K562 (cell line): ENCODE results near the gene AHCYL2. TPM values are rescaled to one million over a fixed set of nuclear protein-coding genes. Genes with fewer than 3 reads are reported as not detected.

Experiments used
- ARNT ChIP-seq, 2 experiments: fragments of 450-650 bp; IDR thresholded peaks; 2 replicates each; pipeline ENCODE4 v1.6.1; 2016; ENCODE audit warnings: mild to moderate bottlenecking in 1 of 2
- HDAC1 ChIP-seq, 2 experiments: fragments of 450-650 bp; IDR thresholded peaks; 2 replicates each; pipeline ENCODE4 v1.6.1; 2016 to 2017; ENCODE audit warnings: inconsistent platforms in 1 of 2, mild to moderate bottlenecking in 1 of 2, moderate library complexity in 1 of 2
- HNRNPL ChIP-seq: fragments of 200-400 bp; formaldehyde crosslinking; IDR thresholded peaks from 2 replicates; pipeline ENCODE4 v1.6.1; 2017; ENCODE audit warnings: low read depth, mild to moderate bottlenecking, low read length
- MEF2A ChIP-seq: IDR thresholded peaks from 2 replicates; pipeline ENCODE4 v1.6.1; 2011; ENCODE audit warnings: low read depth, mild to moderate bottlenecking, low read length, moderate library complexity; ENCODE audit not compliant: control insufficient read depth
- PYGO2 ChIP-seq: fragments of 450-650 bp; IDR thresholded peaks from 2 replicates; pipeline ENCODE4 v1.6.1; 2016; ENCODE audit warnings: mild to moderate bottlenecking, missing genetic modification characterization, moderate library complexity, missing compliant biosample characterization
- RBBP5 ChIP-seq: fragments of 200-600 bp; sonication (generic); IDR thresholded peaks from 2 replicates; pipeline ENCODE4 v1.6.1; 2012; ENCODE audit warnings: borderline replicate concordance, mild to moderate bottlenecking, low read length, control low read depth, inconsistent platforms; ENCODE audit not compliant: insufficient read depth, poor library complexity, severe bottlenecking
- SMARCC2 ChIP-seq: fragments of 450-650 bp; IDR thresholded peaks from 2 replicates; pipeline ENCODE4 v1.6.1; 2017; ENCODE audit warnings: antibody characterized with exemption, moderate library complexity, mild to moderate bottlenecking, low read depth
- ZNF143 ChIP-seq: sonication (generic); formaldehyde crosslinking; IDR thresholded peaks from 2 replicates; pipeline ENCODE4 v1.9.0; 2022; ENCODE audit warnings: mild to moderate bottlenecking, missing genetic modification reagents
- polyA plus RNA-seq, 8 experiments: library from polyadenylated mRNA; depleted of rRNA in 4 of 8; stranded (reverse) in 5 of 8; unstranded in 3 of 8; fragments of >200 nt; fragmentation: Nextera tagmentation in 2 of 8; fragmentation: Illumina TruSeq in 1 of 8; extraction: Ambion mirVana in 2 of 8; extraction: Trizol in 1 of 8; gene quantifications; 2 replicates each; pipeline versions ENCODE4 v1.2.1 to v1.2.3, GENCODE V29; 2011 to 2014; ENCODE audit warnings: inconsistent platforms in 1 of 8, missing spikeins in 1 of 8
- total RNA-seq, 7 experiments: library from RNA; depleted of rRNA in 6 of 7; stranded (reverse); fragments of >200 nt in 6 of 7; fragmentation: Illumina TruSeq in 2 of 7; extraction: Trizol in 2 of 7; gene quantifications; 2 replicates each; pipeline versions ENCODE4 v1.2.1 to v1.2.3, GENCODE V29; 2011 to 2021; ENCODE audit warnings: low replicate concordance in 1 of 7
- TF ChIP-seq, protein P1 (sequence below): fragments of 200-600 bp; sonication (generic); IDR thresholded peaks from one replicate; pipeline ENCODE4 v1.6.1; 2012; ENCODE audit warnings: mild to moderate bottlenecking, low read depth, low read length, inconsistent platforms
- TF ChIP-seq, protein P2 (sequence below): fragments of 250-450 bp; sonication (Bioruptor Pico); IDR thresholded peaks from 2 replicates; pipeline ENCODE4 v1.8.0; 2022; ENCODE audit warnings: inconsistent platforms, mild to moderate bottlenecking, moderate library complexity, borderline replicate concordance
- TF ChIP-seq, protein P3 (sequence below): fragments of 450-650 bp; formaldehyde crosslinking; IDR thresholded peaks from 2 replicates; pipeline ENCODE4 v1.4.0; 2020; ENCODE audit warnings: mild to moderate bottlenecking, moderate library complexity

AHCYL2 gene
- total and polyA plus RNA-seq, 9 of the 15 experiments (the other 6 are each of a cell fraction or from before 2014, with no cell fraction given), result 0.93 to 10.5 (median 5.2) TPM

DNA sequence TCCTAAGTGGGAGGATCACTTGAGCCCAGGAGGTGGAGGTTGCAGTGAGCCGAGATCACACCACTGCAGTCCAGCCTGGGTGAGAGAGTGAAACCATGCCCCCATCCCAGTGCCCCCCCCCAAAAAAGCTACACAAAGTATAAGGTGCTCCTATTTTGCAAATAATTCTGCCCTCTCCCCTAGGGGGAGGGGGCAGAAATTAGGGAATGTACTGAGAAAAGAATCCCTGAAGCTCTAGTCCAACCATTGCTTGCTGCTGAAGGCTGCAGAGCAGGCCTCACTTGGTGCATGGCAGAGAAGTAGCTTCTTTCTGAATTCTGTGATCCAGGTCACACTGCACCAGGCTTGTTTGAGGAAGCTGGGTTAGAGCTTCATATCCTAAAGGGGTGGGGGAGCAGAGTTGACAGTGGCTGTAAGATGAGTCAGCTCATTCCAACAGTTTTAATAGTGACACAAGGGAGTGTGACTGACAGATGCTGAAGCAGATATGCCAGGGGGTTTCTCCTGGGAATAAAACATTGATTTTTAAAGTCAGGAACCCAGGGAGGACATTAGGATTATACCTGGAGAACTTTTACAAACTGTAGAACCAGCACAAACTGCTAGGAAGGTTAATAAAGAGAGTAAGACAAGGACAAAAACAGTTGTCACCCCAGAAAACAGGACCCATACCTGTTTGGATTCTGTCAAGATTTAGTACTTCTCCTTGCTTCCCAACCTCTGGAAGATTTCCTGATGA lies 176.6 kb downstream of the AHCYL2 start (continued):
- TF ChIP-seq, protein P1, sequence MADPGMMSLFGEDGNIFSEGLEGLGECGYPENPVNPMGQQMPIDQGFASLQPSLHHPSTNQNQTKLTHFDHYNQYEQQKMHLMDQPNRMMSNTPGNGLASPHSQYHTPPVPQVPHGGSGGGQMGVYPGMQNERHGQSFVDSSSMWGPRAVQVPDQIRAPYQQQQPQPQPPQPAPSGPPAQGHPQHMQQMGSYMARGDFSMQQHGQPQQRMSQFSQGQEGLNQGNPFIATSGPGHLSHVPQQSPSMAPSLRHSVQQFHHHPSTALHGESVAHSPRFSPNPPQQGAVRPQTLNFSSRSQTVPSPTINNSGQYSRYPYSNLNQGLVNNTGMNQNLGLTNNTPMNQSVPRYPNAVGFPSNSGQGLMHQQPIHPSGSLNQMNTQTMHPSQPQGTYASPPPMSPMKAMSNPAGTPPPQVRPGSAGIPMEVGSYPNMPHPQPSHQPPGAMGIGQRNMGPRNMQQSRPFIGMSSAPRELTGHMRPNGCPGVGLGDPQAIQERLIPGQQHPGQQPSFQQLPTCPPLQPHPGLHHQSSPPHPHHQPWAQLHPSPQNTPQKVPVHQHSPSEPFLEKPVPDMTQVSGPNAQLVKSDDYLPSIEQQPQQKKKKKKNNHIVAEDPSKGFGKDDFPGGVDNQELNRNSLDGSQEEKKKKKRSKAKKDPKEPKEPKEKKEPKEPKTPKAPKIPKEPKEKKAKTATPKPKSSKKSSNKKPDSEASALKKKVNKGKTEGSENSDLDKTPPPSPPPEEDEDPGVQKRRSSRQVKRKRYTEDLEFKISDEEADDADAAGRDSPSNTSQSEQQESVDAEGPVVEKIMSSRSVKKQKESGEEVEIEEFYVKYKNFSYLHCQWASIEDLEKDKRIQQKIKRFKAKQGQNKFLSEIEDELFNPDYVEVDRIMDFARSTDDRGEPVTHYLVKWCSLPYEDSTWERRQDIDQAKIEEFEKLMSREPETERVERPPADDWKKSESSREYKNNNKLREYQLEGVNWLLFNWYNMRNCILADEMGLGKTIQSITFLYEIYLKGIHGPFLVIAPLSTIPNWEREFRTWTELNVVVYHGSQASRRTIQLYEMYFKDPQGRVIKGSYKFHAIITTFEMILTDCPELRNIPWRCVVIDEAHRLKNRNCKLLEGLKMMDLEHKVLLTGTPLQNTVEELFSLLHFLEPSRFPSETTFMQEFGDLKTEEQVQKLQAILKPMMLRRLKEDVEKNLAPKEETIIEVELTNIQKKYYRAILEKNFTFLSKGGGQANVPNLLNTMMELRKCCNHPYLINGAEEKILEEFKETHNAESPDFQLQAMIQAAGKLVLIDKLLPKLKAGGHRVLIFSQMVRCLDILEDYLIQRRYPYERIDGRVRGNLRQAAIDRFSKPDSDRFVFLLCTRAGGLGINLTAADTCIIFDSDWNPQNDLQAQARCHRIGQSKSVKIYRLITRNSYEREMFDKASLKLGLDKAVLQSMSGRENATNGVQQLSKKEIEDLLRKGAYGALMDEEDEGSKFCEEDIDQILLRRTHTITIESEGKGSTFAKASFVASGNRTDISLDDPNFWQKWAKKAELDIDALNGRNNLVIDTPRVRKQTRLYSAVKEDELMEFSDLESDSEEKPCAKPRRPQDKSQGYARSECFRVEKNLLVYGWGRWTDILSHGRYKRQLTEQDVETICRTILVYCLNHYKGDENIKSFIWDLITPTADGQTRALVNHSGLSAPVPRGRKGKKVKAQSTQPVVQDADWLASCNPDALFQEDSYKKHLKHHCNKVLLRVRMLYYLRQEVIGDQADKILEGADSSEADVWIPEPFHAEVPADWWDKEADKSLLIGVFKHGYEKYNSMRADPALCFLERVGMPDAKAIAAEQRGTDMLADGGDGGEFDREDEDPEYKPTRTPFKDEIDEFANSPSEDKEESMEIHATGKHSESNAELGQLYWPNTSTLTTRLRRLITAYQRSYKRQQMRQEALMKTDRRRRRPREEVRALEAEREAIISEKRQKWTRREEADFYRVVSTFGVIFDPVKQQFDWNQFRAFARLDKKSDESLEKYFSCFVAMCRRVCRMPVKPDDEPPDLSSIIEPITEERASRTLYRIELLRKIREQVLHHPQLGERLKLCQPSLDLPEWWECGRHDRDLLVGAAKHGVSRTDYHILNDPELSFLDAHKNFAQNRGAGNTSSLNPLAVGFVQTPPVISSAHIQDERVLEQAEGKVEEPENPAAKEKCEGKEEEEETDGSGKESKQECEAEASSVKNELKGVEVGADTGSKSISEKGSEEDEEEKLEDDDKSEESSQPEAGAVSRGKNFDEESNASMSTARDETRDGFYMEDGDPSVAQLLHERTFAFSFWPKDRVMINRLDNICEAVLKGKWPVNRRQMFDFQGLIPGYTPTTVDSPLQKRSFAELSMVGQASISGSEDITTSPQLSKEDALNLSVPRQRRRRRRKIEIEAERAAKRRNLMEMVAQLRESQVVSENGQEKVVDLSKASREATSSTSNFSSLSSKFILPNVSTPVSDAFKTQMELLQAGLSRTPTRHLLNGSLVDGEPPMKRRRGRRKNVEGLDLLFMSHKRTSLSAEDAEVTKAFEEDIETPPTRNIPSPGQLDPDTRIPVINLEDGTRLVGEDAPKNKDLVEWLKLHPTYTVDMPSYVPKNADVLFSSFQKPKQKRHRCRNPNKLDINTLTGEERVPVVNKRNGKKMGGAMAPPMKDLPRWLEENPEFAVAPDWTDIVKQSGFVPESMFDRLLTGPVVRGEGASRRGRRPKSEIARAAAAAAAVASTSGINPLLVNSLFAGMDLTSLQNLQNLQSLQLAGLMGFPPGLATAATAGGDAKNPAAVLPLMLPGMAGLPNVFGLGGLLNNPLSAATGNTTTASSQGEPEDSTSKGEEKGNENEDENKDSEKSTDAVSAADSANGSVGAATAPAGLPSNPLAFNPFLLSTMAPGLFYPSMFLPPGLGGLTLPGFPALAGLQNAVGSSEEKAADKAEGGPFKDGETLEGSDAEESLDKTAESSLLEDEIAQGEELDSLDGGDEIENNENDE, result peak; percentile 58
- TF ChIP-seq, protein P2, sequence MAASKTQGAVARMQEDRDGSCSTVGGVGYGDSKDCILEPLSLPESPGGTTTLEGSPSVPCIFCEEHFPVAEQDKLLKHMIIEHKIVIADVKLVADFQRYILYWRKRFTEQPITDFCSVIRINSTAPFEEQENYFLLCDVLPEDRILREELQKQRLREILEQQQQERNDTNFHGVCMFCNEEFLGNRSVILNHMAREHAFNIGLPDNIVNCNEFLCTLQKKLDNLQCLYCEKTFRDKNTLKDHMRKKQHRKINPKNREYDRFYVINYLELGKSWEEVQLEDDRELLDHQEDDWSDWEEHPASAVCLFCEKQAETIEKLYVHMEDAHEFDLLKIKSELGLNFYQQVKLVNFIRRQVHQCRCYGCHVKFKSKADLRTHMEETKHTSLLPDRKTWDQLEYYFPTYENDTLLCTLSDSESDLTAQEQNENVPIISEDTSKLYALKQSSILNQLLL (CRISPR knock-in tag), result no peak
- TF ChIP-seq HNRNPL (no peak), ARNT (IDR thresholded peaks at IDR 0.05) (0 out of 4 replicates have a peak, but pooled peaks of 1 of the 2 experiments have one; percentile 44), RBBP5 (peak; percentile 86), MEF2A (no peak), HDAC1 (IDR thresholded peaks at IDR 0.05) (peak in 1 of 2 experiments; percentile 87; a peak in 2 of 4 replicates), ZNF143 (CRISPR knock-in tag) (0 out of 2 replicates have a peak, but pooled peaks have one; percentile 22), PYGO2 (tag) (no peak), SMARCC2 (peak; percentile 88)
- TF ChIP-seq, protein P3, sequence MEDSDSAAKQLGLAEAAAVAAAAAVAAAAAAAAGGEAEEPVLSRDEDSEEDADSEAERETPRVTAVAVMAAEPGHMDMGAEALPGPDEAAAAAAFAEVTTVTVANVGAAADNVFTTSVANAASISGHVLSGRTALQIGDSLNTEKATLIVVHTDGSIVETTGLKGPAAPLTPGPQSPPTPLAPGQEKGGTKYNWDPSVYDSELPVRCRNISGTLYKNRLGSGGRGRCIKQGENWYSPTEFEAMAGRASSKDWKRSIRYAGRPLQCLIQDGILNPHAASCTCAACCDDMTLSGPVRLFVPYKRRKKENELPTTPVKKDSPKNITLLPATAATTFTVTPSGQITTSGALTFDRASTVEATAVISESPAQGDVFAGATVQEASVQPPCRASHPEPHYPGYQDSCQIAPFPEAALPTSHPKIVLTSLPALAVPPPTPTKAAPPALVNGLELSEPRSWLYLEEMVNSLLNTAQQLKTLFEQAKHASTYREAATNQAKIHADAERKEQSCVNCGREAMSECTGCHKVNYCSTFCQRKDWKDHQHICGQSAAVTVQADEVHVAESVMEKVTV, result no peak
